ENCODE data around the gene MROH9.

The MROH9 gene

GRCh38 chr1:170970256-170970655, 34.9 kb downstream of the MROH9 start:
- DNase-seq, result no peak

- no peak for DNase-seq
Measured at GRCh38 chr1:170978371-170978910, 43.1 kb downstream of the MROH9 start.

GRCh38 chr1:170985406-170985805, 50.1 kb downstream of the MROH9 start:
- no peak for DNase-seq

GRCh38 chr1:170986901-170987300, 51.6 kb downstream of the MROH9 start:
- no peak for DNase-seq

GRCh38 chr1:170987424-170987823, 52.1 kb downstream of the MROH9 start:
- no peak for DNase-seq

GRCh38 chr1:170993151-170993550, 57.8 kb downstream of the MROH9 start:
- no peak for DNase-seq

GRCh38 chr1:170993717-170994116, 58.4 kb downstream of the MROH9 start:
- DNase-seq, result no peak

- no peak for DNase-seq
Measured at GRCh38 chr1:171014880-171015279, 79.5 kb downstream of the MROH9 start.

GRCh38 chr1:171017426-171017825, 82.1 kb downstream of the MROH9 start:
- no peak for DNase-seq

GRCh38 chr1:171019971-171020370, 84.6 kb downstream of the MROH9 start:
- no peak for DNase-seq

GRCh38 chr1:171032822-171033702, 97.7 kb downstream of the MROH9 start:
- DNase-seq, result no peak

- no peak for DNase-seq
Measured at GRCh38 chr1:171037626-171038025, 102.3 kb downstream of the MROH9 start.

- no peak for DNase-seq
Measured at GRCh38 chr1:171038284-171038683, 103.0 kb downstream of the MROH9 start.

- no peak for DNase-seq
Measured at GRCh38 chr1:171048014-171048413, 112.7 kb downstream of the MROH9 start.

GRCh38 chr1:171052977-171053376, 117.6 kb downstream of the MROH9 start:
- no peak for DNase-seq

- DNase-seq, result peak; percentile 4
Measured at GRCh38 chr1:171055966-171056643, 120.8 kb downstream of the MROH9 start.

GRCh38 chr1:171061425-171062143, 126.2 kb downstream of the MROH9 start:
- DNase-seq, result peak; percentile 24

GRCh38 chr1:171062902-171063301, 127.6 kb downstream of the MROH9 start:
- DNase-seq, result no peak

GRCh38 chr1:171075041-171075440, 139.7 kb downstream of the MROH9 start:
- DNase-seq, result no peak

- peak; percentile 29 for DNase-seq
Measured at GRCh38 chr1:171081314-171081753, 146.0 kb downstream of the MROH9 start.

- DNase-seq, result no peak
Measured at GRCh38 chr1:171081763-171082201, 146.4 kb downstream of the MROH9 start.

GRCh38 chr1:171082606-171083005, 147.3 kb downstream of the MROH9 start:
- DNase-seq, result no peak

GRCh38 chr1:171083222-171083621, 147.9 kb downstream of the MROH9 start:
- DNase-seq, result no peak

Data from HCEC 1CT (cell line).